Activated naive CD4-positive, alpha-beta T cell treated with anti-CD3 and anti-CD28 coated beads, Interleukin-2, amount 50 U/mL, for 24 hours (primary cell): Measurements from ENCODE around the gene IL18RAP.

Experiments used
- H3K27ac Mint-ChIP-seq: one replicate; pipeline ENCODE4 v1.8.0; 2021; ENCODE audit warnings: mild to moderate bottlenecking, mixed read lengths
- H3K27me3 Mint-ChIP-seq: one replicate; pipeline ENCODE4 v1.8.0; 2021; ENCODE audit warnings: mixed read lengths
- H3K36me3 Mint-ChIP-seq: one replicate; pipeline ENCODE4 v1.8.0; 2021; ENCODE audit warnings: mixed read lengths
- H3K4me1 Mint-ChIP-seq: one replicate; pipeline ENCODE4 v1.8.0; 2021; ENCODE audit warnings: mixed read lengths
- H3K4me3 Mint-ChIP-seq: one replicate; pipeline ENCODE4 v1.8.0; 2021; ENCODE audit warnings: mild to moderate bottlenecking, mixed read lengths
- H3K9me3 Mint-ChIP-seq: one replicate; pipeline ENCODE4 v1.8.0; 2021; ENCODE audit warnings: mixed read lengths

Gene IL18RAP

GRCh38 chr2:102470168-102470567 is 47.2 kb downstream of the IL18RAP start:
- Mint-ChIP-seq H3K27me3 (peaks cover 10% of the 10 kb centered on the region), H3K27ac (no peak overlapping the region), H3K4me3 (no peak overlapping the region), H3K9me3 (peaks cover 13% of the 10 kb centered on the region), H3K36me3 (peaks cover 7% of the 10 kb centered on the region), H3K4me1 (no peaks in the 10 kb centered on the region)

- H3K27me3 Mint-ChIP-seq = peaks cover 15% of the 10 kb centered on the region
- no peaks in the 10 kb centered on the region for H3K4me1 Mint-ChIP-seq
- no peak within 1 kb of the TSS for H3K27ac Mint-ChIP-seq
Observed at GRCh38 chr2:102473020-102473419, 50.1 kb downstream of the IL18RAP start, which contains the start of gene SLC9A4. SLC9A4 (plus strand) TSS chr2:102473226; CDS start chr2:102473760, 534 bp downstream.

GRCh38 chr2:102473631-102474030 is 50.7 kb downstream of the IL18RAP start:
- Mint-ChIP-seq H3K9me3 (peaks cover 13% of the 10 kb centered on the region), H3K4me1 (no peaks in the 10 kb centered on the region), H3K27ac (no peak overlapping the region), H3K36me3 (peaks cover 6% of the 10 kb centered on the region), H3K27me3 (peaks cover 11% of the 10 kb centered on the region), H3K4me3 (no peak overlapping the region)

More at GRCh38 chr2:102473020-102473419, 50.1 kb downstream of the IL18RAP start, which contains the start of gene SLC9A4:
- H3K4me3 Mint-ChIP-seq = no peak within 1 kb of the TSS
- H3K9me3 Mint-ChIP-seq = peaks cover 13% of the 10 kb centered on the region
- H3K36me3 Mint-ChIP-seq = peaks cover 7% of the 10 kb centered on the region

DNA sequence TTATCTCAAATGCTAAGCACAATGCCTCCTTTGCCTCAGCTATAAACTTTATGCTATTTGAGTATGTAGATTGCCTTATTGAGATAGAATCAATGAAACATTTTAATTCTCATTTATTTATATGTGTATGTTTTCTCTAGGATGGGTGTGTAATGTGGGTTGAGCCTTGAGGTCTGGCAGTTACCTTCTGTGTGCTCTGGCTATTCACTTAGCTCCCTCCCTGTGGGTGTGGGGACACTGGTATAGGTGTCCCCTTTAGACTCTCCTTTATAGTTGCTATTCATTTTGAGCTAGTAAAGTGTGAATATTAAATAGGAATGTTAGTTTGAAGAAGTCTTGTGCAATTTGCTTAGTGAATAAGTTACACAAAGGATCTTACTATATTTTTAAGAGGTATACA is 51.8 kb downstream of the IL18RAP start:
- Mint-ChIP-seq H3K4me1 (no peaks in the 10 kb centered on the region), H3K27me3 (peaks cover 11% of the 10 kb centered on the region), H3K9me3 (peaks cover 8% of the 10 kb centered on the region), H3K4me3 (no peak overlapping the region), H3K27ac (no peak overlapping the region), H3K36me3 (peaks cover 6% of the 10 kb centered on the region)

GRCh38 chr2:102478686-102479470 is 55.9 kb downstream of the IL18RAP start:
- Mint-ChIP-seq H3K9me3 (no peaks in the 10 kb centered on the region), H3K36me3 (no peaks in the 10 kb centered on the region), H3K27me3 (peaks cover 10% of the 10 kb centered on the region), H3K4me1 (no peaks in the 10 kb centered on the region), H3K27ac (no peak overlapping the region), H3K4me3 (no peak overlapping the region)

- Mint-ChIP-seq H3K27me3 (peaks cover 12% of the 10 kb centered on the region), H3K4me3 (no peak overlapping the region), H3K27ac (no peak overlapping the region)
Observed at GRCh38 chr2:102480285-102481195, 57.6 kb downstream of the IL18RAP start.

GRCh38 chr2:102481931-102482330 is 59.0 kb downstream of the IL18RAP start:
- Mint-ChIP-seq H3K4me3 (no peak overlapping the region), H3K9me3 (no peaks in the 10 kb centered on the region), H3K4me1 (no peaks in the 10 kb centered on the region), H3K36me3 (no peaks in the 10 kb centered on the region), H3K27me3 (peaks cover 13% of the 10 kb centered on the region), H3K27ac (no peak overlapping the region)

More at GRCh38 chr2:102480285-102481195, 57.6 kb downstream of the IL18RAP start:
- no peaks in the 10 kb centered on the region for H3K36me3 Mint-ChIP-seq
- no peaks in the 10 kb centered on the region for H3K4me1 Mint-ChIP-seq
- H3K9me3 Mint-ChIP-seq = no peaks in the 10 kb centered on the region

DNA sequence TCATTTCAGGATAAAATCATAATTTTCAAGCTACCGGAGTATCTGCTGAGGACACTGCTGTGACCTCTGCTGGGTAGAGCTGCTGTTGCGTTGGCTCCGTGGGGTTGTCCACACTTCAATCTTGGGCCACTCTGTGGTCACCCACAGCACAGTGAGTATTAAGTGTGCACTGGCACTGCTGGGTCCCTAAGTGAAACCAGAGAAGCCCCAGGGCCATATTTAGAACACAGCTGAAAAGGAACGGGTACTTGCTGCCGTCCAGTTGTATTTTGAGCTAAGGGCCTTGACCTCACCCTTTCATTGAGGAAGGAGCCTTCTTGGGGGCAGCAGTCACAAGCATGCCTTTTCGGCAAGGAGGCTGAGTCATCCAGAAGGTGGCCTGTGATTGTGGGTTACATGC is 60.1 kb downstream of the IL18RAP start:
- H3K27ac Mint-ChIP-seq = no peak overlapping the region
- H3K36me3 Mint-ChIP-seq = no peaks in the 10 kb centered on the region

GRCh38 chr2:102484310-102485061 is 61.5 kb downstream of the IL18RAP start:
- H3K27ac Mint-ChIP-seq = no peak overlapping the region
- peaks cover under 1% of the 10 kb centered on the region for H3K4me1 Mint-ChIP-seq
- peaks cover 13% of the 10 kb centered on the region for H3K27me3 Mint-ChIP-seq
- no peaks in the 10 kb centered on the region for H3K9me3 Mint-ChIP-seq
- H3K36me3 Mint-ChIP-seq = no peaks in the 10 kb centered on the region
- H3K4me3 Mint-ChIP-seq = no peak overlapping the region

More for the DNA sequence above, 60.1 kb downstream of the IL18RAP start:
- H3K27me3 Mint-ChIP-seq = peaks cover 13% of the 10 kb centered on the region
- H3K4me3 Mint-ChIP-seq = no peak overlapping the region
- H3K9me3 Mint-ChIP-seq = no peaks in the 10 kb centered on the region
- no peaks in the 10 kb centered on the region for H3K4me1 Mint-ChIP-seq

DNA sequence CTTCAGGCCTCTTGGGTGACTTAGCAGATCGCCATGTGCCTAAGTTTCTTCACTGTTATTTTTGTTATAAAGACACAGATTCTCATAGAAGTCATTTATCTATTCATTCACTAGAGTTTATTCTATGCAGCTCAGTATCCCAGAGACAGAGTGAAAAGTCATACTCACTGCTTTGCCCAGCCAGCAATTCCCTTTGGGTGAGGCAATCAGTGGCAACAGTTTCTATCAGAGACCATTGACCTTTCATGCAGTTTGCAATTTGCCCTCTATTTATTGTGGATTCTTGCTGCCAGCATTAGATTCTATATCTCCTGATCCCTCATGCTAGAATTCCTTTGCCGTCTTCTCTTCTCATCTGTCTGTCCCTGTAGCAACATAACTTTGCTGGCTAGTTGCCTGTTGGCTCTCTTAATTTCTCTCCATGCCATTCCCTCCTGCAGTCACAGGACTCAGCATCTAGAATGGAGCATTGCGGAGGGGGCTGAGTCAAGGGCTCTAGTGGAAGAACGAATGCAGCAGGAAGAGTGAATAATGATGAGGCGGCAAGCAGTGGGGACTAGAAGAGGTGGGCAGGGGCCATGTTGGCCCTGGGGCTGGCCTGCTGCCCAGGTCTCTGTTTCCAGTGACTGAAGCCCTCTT is 62.3 kb downstream of the IL18RAP start:
- Mint-ChIP-seq H3K27me3 (peaks cover 13% of the 10 kb centered on the region), H3K36me3 (no peaks in the 10 kb centered on the region)

GRCh38 chr2:102486941-102487702 is 64.2 kb downstream of the IL18RAP start:
- Mint-ChIP-seq H3K4me3 (no peak overlapping the region), H3K27me3 (peaks cover 12% of the 10 kb centered on the region), H3K9me3 (no peaks in the 10 kb centered on the region), H3K27ac (no peak overlapping the region), H3K36me3 (no peaks in the 10 kb centered on the region), H3K4me1 (peaks cover 4% of the 10 kb centered on the region)

More for the DNA sequence above, 62.3 kb downstream of the IL18RAP start:
- Mint-ChIP-seq H3K9me3 (no peaks in the 10 kb centered on the region), H3K4me1 (peaks cover 4% of the 10 kb centered on the region), H3K27ac (no peak overlapping the region), H3K4me3 (no peak overlapping the region)

DNA sequence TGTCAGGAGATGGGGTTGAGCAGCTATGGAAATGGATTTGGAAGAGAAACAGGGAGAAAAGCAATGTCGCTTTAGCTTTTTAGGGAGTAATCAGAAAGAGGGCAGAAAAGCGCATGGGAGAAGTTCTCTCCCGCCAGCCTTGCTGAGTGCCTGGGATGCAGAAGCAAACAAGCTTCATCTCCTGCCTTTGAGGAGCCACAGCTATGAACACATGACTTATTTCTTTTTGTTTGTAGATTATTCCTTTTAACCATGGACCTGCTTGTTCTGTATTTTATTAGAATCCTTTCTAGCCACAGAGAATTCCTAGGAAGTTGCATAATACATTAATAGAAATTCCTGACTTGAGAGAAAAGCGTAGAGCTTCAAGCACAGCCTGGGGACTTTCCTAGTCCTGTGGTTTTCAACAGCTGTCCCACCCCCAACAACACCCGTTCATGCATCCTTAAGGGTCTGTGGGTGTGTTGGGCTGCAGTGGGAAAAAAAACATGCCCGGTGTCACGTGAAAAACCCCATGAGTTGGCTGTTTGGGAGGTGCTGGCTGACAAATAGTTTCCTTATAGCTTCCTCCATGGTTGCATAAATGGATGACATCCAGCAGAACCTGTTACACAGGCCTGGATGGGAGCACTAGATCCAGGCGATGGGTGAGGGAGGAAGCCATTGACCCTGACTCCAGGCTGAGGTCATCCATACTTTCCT is 65.0 kb downstream of the IL18RAP start:
- Mint-ChIP-seq H3K27me3 (peaks cover 11% of the 10 kb centered on the region), H3K4me1 (peaks cover 4% of the 10 kb centered on the region), H3K9me3 (no peaks in the 10 kb centered on the region), H3K4me3 (no peak overlapping the region), H3K27ac (no peak overlapping the region), H3K36me3 (no peaks in the 10 kb centered on the region)

GRCh38 chr2:102489646-102490045 is 66.7 kb downstream of the IL18RAP start:
- Mint-ChIP-seq H3K4me3 (no peak overlapping the region), H3K9me3 (peaks cover 4% of the 10 kb centered on the region), H3K4me1 (peaks cover 4% of the 10 kb centered on the region), H3K27ac (no peak overlapping the region), H3K36me3 (peaks cover 1% of the 10 kb centered on the region), H3K27me3 (peaks cover 13% of the 10 kb centered on the region)

- Mint-ChIP-seq H3K4me3 (no peak overlapping the region), H3K9me3 (peaks cover 4% of the 10 kb centered on the region), H3K27ac (no peak overlapping the region), H3K4me1 (peaks cover 4% of the 10 kb centered on the region), H3K36me3 (peaks cover 1% of the 10 kb centered on the region), H3K27me3 (peaks cover 11% of the 10 kb centered on the region)
Observed at GRCh38 chr2:102492006-102492405, 69.0 kb downstream of the IL18RAP start.
